Dedifferentiated amniotic fluid mesenchymal stem cell (primary cell): ENCODE data around the gene EMILIN3.
A peak's percentile ranks its signal among the peaks of the same experiment; 100 is the strongest.

ENCODE experiments used
- DNase-seq: peaks from one replicate; pipeline ENCODE4 v3.0.0-alpha.2; 2016; ENCODE audit errors: extremely low spot score

Gene EMILIN3

DNA sequence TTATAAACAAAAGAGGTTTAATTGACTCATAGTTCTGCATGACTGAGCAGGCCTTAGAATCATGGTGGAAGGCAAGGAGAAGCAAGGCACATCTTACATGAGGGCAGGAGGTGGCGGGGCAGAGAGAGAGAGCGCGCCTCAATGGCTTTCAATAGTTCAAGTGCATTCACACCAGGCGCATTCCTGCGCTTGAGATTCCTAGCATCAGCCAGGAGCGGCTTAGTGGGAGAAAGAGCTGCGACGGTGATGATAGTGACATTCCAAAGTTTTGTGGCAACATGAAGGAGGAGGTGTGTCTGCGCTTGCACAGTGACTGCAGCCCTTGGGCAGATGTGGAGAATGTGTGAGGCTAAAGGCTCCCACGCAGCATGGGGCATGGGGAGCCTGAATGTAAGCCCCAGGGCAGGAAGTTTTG, 25.0 kb upstream of the EMILIN3 start:
- no peak for DNase-seq

DNA sequence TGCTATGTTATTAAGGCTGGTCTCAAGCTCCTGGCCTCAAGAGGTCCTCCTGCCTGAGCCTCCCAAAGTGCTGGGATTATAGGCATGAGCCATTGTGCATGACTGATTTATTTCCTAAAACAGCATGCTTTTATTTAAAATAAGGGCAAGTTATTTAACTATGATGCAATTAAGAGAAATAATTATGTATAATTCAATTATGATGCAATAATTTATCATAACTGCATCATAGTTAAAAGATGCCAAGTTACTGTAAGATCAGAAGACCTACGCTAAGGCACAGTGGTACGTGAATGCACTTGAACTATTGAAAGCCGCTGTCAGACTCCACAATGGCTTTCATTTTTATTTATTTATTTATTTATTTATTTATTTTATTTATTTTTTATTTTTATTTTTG, 24.3 kb upstream of the EMILIN3 start:
- DNase-seq = no peak

- no peak for DNase-seq
Measured at GRCh38 chr20:41387444-41387851, 20.8 kb upstream of the EMILIN3 start.

- DNase-seq = peak; percentile 58
Measured at GRCh38 chr20:41386502-41387427, 20.1 kb upstream of the EMILIN3 start.

DNA sequence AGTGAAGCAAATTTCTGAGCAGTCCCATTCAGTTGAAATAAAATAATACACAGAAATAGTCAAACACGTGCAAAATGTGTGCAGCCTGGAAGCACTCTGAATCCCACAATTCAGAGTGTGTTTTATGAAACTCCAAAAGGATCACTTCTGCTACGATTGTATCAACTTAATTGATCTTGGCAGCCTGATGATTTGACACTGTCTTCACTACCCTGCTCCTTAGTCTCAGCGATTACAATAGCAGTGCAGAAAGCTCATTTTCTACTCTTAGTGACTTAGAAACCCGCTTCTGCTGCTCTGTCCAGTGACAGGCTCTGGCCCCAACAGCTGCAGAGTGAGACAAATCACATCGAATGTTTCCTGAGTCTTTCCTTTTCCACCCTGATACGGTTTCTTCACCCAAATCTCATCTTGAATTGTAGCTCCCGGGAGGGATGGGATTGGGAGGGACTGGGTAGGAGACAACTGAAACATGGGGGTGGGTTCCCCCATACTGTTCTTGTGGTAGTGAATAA, 16.2 kb upstream of the EMILIN3 start:
- DNase-seq = no peak

GRCh38 chr20:41380551-41381193, 14.1 kb upstream of the EMILIN3 start:
- DNase-seq = no peak

DNA sequence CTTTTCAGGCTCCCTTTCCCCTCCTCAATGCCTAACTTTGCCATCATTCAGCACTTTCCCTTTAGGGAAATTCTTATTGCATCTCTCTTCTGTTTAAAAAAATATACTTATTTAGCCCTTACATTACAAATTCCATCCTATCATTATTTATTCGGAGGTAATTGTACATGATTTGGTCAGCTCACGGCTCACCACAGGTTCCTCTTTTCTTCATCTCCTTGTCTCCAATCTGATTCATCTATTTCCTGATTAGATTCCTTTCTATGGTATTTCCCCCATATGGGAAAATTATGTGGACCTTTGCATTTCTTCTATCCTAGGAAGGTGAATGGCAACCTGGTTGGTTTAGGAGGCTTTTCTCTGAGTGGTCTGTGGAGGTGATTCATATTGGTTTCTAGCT, 12.9 kb upstream of the EMILIN3 start:
- DNase-seq = no peak

DNA sequence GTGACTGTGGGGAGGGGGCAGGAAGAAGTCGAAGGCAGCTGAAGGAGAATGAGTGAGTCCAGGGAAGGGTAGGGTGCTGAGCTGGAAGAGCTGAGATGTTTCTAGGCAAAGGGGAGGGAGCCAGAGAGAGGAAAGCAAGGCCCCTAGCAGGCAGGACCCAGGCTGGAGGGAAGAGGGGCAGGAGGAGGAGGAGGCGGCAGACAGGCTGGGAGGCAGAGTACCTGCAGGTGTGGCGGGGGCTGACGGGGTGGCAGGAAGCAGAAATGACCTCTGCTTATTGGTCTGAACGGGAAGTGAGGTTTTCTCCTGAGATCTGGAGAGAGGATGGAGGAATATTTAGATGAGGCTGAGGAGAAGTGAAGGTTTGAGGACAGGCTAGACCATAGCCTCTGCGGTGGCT, 10.7 kb upstream of the EMILIN3 start:
- DNase-seq = no peak

GRCh38 chr20:41376349-41376748, 9.7 kb upstream of the EMILIN3 start:
- no peak for DNase-seq

- DNase-seq = no peak
Measured at GRCh38 chr20:41375846-41376245, 9.2 kb upstream of the EMILIN3 start.

DNA sequence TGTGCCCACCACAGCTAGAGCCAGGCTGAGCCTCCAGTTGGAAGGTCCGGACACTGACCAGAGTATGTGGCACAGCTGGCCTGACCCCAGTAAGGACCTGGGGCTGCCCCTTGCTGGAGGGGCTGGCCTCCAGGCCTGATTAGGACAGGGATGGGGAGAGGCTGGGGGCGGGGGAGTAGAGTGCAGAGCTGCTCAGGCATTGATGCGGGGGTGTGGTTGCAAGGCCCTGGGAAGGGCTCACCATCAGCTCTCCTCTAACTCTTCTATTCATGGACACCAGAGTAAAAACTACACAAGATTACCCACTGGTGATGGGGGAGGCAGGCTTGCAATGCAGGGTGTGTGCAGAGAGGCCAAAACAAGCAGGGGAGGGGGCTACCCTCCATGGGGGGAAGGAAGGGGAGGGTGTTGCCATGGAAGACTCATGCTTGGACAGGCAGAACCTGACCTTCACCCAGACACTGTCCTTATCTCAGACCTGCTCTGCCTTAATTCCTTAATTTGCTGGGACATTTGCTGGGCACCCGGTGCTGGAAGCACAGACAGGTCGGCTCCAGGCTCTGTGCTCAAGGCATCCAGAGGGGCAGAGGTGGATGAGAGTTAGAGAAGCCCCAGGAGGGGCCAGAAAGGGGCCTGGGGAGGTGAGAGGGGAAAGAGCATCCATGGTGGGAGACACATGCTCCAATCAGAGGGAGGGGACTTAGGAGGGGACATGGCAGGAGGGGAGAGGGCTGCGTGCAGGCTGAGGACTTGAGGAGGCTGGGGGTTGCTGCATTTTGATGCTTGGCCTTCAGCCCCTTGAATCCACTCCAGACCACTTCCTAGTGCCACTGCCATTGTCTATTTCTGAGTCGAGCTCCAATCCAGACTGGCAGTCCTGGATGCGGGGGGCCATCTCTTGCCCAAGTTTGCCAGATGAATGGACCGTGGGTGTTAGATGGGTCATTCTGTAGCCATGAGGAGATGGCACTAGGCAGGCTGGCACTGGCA, 7.6 kb upstream of the EMILIN3 start:
- no peak for DNase-seq

DNA sequence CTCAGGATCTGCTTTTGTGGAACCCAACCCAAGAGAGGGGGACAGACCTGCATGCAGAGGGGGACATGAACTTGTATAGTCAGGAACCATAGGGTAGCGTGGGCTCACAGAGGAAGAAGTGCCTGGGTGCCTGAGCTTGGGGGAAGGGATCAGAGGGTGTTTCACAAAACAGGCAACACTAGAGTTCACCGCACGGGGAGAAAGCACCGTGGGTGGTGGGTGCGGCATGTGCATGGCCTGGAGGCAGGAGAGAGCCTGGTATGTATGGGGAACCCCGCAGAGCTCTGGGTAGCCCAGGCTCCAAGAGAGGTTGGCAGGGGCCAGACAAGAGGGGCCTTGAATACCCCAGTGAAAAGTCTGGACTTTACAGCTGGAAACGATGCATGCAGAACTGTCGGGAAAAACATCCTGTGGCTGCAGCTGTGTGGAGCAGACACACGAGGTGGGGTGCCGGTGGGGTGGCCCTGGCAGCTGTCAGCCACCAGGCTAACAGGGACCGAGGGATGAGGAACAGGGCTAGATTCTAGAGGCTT, 6.7 kb upstream of the EMILIN3 start:
- DNase-seq = peak; percentile 8

DNA sequence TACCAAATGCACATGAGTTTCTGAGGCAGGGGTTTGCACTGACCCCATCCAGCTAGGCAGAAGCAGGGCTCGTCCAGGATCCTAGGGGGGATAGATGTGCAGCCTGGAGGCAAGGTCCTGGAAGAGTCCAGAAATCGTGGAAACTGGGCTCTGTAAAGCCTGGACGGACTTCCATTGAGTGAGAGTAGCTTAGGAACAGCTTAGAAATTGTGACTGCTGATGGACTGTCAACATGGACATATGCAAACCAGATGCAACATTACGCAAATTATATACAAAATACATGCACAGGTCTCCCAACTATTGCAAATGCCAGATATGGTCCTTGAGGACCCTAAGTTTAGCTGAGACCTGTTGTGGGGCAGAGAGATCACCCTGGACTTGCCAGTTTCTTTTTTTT, 4.8 kb upstream of the EMILIN3 start:
- no peak for DNase-seq

DNA sequence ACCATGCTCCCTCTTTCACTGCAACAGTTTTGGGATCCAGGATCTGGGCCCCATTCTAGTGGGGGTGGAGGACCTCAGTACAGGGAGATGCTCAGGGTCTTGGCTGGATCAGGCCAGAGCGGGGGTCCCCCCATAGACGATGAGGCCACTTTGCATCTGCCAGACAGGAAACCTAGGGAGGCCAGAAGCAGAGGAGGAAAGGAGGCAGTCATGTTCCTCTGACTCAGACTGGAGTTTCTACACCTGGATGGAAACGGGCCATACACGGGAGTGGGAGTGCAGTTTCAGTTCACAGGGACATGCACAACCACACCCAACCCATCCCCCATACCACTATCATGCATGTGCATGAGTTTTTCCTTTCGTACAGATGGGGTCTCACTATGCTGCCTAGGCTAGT, 3.6 kb upstream of the EMILIN3 start:
- DNase-seq = no peak

DNA sequence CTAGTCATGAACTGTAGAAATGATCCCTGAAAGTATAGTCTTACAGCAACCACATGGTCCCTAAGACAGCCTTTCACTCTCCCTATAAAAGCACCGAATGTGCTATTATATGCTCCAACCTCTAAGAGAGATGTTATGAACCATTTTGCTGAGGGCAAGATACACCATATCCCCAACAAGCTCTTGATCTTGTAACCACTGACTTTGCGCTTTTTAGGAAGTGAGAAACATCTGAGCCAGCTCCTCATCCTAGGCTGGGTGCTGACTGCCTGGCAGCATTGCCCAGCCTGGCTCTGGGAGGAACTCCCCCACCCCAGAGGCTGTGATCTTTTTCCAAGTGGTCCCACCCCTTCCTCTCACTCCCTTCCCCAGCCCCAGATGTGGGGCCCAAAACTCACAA, 3.1 kb upstream of the EMILIN3 start:
- no peak for DNase-seq

DNA sequence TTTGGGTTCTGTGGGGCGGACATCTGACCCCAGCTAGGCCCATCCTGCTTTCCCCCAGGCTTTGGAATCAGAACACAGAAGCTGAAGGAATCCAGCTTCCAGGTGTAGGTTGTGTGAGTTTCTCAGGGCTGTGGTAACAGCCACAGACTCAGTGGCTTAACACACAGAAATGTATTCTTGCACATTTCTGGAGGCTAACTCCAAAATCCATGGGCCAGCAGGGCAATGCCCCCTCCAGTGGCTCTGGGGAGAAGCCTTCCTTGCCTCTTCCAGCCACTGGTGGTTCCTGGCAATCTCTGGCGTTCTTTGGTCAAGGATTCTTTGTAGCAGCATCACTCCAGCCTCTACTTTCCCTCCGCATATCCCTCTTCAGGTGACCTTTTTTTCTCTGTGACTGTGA, 1.3 kb upstream of the EMILIN3 start:
- no peak for DNase-seq

GRCh38 chr20:41367393-41367695, 726 bp upstream of the EMILIN3 start:
- DNase-seq = no peak

DNA sequence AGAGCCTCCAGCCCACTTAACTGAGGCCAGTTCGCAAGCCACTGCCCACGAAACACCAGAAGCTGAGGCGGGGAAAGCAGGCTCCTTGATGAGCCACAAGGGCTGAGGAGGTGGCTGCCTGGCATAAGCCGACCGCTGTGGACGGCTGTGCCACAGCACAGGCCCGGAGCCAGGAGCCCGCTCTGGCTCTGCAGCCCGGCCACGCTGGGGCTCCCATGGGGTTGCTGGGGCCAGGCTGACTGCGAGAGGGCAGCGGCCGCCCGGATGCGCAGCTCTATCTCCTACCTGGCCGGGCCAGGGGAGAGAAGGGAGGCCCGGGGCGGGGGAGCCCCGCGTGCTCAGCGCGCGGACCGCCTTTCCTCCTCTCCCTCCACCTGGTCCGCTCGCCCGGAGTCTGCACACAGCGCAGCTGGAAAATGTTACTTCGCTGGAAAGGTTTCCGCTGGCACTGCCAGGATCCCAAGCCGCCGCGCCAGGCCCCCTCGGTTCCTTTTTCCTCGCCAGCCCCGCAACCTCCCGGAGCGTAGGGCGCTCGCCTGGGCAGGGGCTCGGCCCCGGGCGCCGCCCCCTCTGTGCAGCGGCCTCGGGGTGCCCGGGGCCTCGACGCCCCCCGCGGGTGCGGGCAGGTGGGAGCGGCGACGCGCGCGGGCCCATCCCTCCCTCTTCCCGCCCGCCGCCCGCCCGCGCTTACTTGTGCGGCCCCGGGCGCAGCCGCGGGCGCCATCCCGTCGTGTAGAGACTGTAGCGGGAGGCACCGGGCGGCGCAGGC, 657 bp downstream of the EMILIN3 start:
- no peak for DNase-seq

GRCh38 chr20:41364967-41365765, 1.5 kb downstream of the EMILIN3 start:
- no peak for DNase-seq

GRCh38 chr20:41364236-41364855, 2.3 kb downstream of the EMILIN3 start:
- no peak for DNase-seq
